HG03442 (cell line): Measurements from ENCODE around the gene USP17L19.
"Not testable (repeated sequence)": the region's sequence is repeated elsewhere in the genome, so short reads cannot be mapped to it uniquely, and the experiment has no call there.

Source experiments
- ATAC-seq: cut with Tn5 transposase; IDR thresholded peaks from one replicate; pipeline ENCODE4 v1.9.1; 2021; ENCODE audit warnings: mild to moderate bottlenecking, moderate library complexity; ENCODE audit not compliant: unreplicated experiment

The USP17L19 gene, protein sequence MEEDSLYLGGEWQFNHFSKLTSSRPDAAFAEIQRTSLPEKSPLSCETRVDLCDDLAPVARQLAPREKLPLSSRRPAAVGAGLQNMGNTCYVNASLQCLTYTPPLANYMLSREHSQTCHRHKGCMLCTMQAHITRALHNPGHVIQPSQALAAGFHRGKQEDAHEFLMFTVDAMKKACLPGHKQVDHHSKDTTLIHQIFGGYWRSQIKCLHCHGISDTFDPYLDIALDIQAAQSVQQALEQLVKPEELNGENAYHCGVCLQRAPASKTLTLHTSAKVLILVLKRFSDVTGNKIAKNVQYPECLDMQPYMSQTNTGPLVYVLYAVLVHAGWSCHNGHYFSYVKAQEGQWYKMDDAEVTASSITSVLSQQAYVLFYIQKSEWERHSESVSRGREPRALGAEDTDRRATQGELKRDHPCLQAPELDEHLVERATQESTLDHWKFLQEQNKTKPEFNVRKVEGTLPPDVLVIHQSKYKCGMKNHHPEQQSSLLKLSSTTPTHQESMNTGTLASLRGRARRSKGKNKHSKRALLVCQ

DNA sequence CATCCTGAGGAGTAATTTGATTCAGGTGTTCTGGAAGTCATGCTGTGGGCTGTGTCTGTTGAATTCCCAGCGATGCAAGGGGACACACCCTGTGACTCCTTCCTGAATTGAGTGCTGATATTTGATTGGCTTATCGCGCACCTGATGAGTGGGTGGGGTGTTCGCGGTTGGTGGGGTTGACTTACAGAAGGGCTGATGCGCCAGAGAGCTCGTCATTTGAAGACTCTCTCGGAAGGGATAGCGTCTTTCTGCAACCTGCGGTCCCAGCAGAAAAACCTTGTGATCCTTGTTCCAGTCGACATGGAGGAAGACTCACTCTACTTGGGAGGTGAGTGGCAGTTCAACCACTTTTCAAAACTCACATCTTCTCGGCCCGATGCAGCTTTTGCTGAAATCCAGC is at the start of gene USP17L19:
Gene USP17L19, plus strand, starts transcription at position 301 of the 400 bp plus-strand sequence. Its CDS starts 0 bp downstream, at position 301.
- ATAC-seq: not testable (repeated sequence)

DNA sequence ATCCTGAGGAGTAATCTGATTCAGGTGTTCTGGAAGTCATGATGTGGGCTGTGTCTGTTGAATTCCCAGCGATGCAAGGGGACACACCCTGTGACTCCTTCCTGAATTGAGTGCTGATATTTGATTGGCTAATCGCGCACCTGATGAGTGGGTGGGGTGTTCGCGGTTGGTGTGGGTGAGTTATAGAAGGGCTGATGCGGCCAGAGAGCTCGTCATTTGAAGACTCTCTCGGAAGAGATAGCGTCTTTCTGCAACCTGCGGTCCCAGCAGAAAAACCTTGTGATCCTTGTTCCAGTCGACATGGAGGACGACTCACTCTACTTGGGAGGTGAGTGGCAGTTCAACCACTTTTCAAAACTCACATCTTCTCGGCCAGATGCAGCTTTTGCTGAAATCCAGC is 42.8 kb upstream of the USP17L19 start, which contains the start of gene USP17L10:
Gene USP17L10, plus strand, starts transcription at position 301 of the 400 bp plus-strand sequence. Its CDS starts 0 bp downstream, at position 301.
- not testable (repeated sequence) for ATAC-seq

DNA sequence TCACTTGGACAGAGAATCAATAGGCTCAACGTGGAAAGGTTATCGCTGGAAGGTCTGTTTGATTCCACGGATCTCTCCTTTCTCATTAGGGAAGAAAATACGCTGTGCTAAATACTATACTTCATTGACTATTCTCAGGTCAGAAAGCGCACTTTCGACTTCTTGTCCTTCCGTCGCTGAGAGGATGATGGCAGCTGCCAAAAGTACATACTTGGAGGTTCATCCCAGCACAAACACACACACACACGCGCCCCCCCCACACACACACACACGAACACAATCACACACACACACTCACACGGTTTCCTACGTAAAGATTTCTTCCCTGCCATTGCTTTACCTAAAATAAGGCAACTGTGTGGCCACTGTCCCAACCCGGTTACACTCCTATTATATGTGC is 38.5 kb upstream of the USP17L19 start:
- ATAC-seq: not testable (repeated sequence)

DNA sequence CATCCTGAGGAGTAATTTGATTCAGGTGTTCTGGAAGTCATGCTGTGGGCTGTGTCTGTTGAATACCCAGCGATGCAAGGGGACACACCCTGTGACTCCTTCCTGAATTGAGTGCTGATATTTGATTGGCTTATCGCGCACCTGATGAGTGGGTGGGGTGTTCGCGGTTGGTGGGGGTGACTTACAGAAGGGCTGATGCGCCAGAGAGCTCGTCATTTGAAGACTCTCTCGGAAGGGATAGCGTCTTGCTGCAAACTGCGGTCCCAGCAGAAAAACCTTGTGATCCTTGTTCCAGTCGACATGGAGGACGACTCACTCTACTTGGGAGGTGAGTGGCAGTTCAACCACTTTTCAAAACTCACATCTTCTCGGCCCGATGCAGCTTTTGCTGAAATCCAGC is 38.1 kb upstream of the USP17L19 start, which contains the start of gene USP17L11:
Gene USP17L11, plus strand, starts transcription at position 301 of the 400 bp plus-strand sequence. Its CDS starts 0 bp downstream, at position 301.
- not testable (repeated sequence) for ATAC-seq

DNA sequence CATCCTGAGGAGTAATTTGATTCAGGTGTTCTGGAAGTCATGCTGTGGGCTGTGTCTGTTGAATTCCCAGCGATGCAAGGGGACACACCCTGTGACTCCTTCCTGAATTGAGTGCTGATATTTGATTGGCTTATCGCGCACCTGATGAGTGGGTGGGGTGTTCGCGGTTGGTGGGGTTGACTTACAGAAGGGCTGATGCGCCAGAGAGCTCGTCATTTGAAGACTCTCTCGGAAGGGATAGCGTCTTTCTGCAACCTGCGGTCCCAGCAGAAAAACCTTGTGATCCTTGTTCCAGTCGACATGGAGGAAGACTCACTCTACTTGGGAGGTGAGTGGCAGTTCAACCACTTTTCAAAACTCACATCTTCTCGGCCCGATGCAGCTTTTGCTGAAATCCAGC is 33.3 kb upstream of the USP17L19 start, which contains the start of gene USP17L12:
Gene USP17L12, plus strand, starts transcription at position 301 of the 400 bp plus-strand sequence. Its CDS starts 0 bp downstream, at position 301.
- ATAC-seq: not testable (repeated sequence)

DNA sequence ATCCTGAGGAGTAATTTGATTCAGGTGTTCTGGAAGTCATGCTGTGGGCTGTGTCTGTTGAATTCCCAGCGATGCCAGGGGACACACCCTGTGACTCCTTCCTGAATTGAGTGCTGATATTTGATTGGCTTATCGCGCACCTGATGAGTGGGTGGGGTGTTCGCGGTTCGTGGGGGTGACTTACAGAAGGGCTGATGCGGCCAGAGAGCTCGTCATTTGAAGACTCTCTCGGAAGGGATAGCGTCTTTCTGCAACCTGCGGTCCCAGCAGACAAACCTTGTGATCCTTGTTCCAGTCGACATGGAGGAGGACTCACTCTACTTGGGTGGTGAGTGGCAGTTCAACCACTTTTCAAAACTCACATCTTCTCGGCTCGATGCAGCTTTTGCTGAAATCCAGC is 28.6 kb upstream of the USP17L19 start, which contains the start of gene USP17L13:
Gene USP17L13, plus strand, starts transcription at position 301 of the 400 bp plus-strand sequence. Its CDS starts 0 bp downstream, at position 301.
- ATAC-seq: not testable (repeated sequence)

GRCh38 chr4:9230249-9230648 is 22.9 kb upstream of the USP17L19 start:
- ATAC-seq: not testable (repeated sequence)

DNA sequence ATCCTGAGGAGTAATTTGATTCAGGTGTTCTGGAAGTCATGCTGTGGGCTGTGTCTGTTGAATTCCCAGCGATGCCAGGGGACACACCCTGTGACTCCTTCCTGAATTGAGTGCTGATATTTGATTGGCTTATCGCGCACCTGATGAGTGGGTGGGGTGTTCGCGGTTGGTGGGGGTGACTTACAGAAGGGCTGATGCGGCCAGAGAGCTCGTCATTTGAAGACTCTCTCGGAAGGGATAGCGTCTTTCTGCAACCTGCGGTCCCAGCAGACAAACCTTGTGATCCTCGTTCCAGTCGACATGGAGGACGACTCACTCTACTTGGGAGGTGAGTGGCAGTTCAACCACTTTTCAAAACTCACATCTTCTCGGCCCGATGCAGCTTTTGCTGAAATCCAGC is 19.1 kb upstream of the USP17L19 start, which contains the start of gene USP17L15:
Gene USP17L15, plus strand, starts transcription at position 301 of the 400 bp plus-strand sequence. Its CDS starts 0 bp downstream, at position 301.
- not testable (repeated sequence) for ATAC-seq

DNA sequence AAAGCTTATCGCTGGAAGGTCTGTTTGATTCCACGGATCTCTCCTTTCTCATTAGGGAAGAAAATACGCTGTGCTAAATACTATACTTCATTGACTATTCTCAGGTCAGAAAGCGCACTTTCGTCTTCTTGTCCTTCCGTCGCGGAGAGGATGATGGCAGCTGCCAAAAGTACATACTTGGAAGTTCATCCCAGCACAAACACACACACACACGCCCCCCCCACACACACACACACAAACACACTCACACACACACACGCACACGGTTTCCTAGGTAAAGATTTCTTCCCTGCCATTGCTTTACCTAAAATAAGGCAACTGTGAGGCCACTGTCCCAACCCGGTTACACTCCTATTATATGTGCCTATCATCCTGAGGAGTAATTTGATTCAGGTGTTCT is 14.7 kb upstream of the USP17L19 start:
- not testable (repeated sequence) for ATAC-seq

- not testable (repeated sequence) for ATAC-seq
These were observed 9.6 kb upstream of the USP17L19 start, which contains the start of gene USP17L17 for GRCh38 chr4:9243579-9243978. USP17L17 (plus strand) TSS chr4:9243879; CDS start chr4:9243879, 0 bp downstream.

GRCh38 chr4:9247953-9248680 is 5.1 kb upstream of the USP17L19 start, which contains the start of gene USP17L18:
USP17L18 (plus strand) TSS chr4:9248630; CDS start chr4:9248630, 0 bp downstream.
- not testable (repeated sequence) for ATAC-seq

- not testable (repeated sequence) for ATAC-seq
These were observed 4.6 kb downstream of the USP17L19 start, which contains the start of gene USP17L20 for GRCh38 chr4:9257824-9258223. USP17L20 (plus strand) TSS chr4:9258124; CDS start chr4:9258124, 0 bp downstream.

- not testable (repeated sequence) for ATAC-seq
These were observed 9.4 kb downstream of the USP17L19 start, which contains the start of gene USP17L21 for GRCh38 chr4:9262572-9262971. USP17L21 (plus strand) TSS chr4:9262872; CDS start chr4:9262872, 0 bp downstream.

DNA sequence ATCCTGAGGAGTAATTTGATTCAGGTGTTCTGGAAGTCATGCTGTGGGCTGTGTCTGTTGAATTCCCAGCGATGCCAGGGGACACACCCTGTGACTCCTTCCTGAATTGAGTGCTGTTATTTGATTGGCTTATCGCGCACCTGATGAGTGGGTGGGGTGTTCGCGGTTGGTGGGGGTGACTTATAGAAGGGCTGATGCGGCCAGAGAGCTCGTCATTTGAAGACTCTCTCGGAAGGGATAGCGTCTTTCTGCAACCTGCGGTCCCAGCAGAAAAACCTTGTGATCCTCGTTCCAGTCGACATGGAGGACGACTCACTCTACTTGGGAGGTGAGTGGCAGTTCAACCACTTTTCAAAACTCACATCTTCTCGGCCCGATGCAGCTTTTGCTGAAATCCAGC is 14.1 kb downstream of the USP17L19 start, which contains the start of gene USP17L22:
Gene USP17L22, plus strand, starts transcription at position 301 of the 400 bp plus-strand sequence. Its CDS starts 0 bp downstream, at position 301.
- ATAC-seq: not testable (repeated sequence)

DNA sequence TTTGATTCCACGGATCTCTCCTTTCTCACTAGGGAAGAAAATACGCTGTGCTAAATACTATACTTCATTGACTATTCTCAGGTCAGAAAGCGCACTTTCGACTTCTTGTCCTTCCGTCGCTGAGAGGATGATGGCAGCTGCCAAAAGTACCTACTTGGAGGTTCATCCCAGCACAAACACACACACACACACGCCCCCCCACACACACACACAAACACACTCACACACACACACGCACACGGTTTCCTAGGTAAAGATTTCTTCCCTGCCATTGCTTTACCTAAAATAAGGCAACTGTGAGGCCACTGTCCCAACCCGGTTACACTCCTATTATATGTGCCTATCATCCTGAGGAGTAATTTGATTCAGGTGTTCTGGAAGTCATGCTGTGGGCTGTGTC is 18.5 kb downstream of the USP17L19 start:
- not testable (repeated sequence) for ATAC-seq
